NCI-H345 (cell line): ENCODE data around the gene CYP4F8.
"Not testable (repeated sequence)": the region's sequence is repeated elsewhere in the genome, so short reads cannot be mapped to it uniquely, and the experiment has no call there.

Experiments used
- DNase-seq: peaks from one replicate; lab custom pipeline; 2025; lab: John Stamatoyannopoulos, UW

Gene CYP4F8

GRCh38 chr19:15644066-15644741 is 29.2 kb downstream of the CYP4F8 start:
- DNase-seq: no peak

- DNase-seq: no peak
Measured at GRCh38 chr19:15644816-15645215, 29.8 kb downstream of the CYP4F8 start.

- no peak for DNase-seq
Measured at GRCh38 chr19:15649526-15649925, 34.5 kb downstream of the CYP4F8 start.

GRCh38 chr19:15650123-15650522 is 35.1 kb downstream of the CYP4F8 start:
- not testable (repeated sequence) for DNase-seq

GRCh38 chr19:15651791-15652190 is 36.8 kb downstream of the CYP4F8 start:
- DNase-seq: no peak

GRCh38 chr19:15652559-15653278 is 37.7 kb downstream of the CYP4F8 start:
- no peak for DNase-seq

GRCh38 chr19:15656467-15656866 is 41.4 kb downstream of the CYP4F8 start:
- no peak for DNase-seq

- no peak for DNase-seq
Measured at GRCh38 chr19:15663247-15663646, 48.2 kb downstream of the CYP4F8 start.

GRCh38 chr19:15666186-15666585 is 51.2 kb downstream of the CYP4F8 start:
- no peak for DNase-seq

- DNase-seq: no peak
Measured at GRCh38 chr19:15666883-15667282, 51.9 kb downstream of the CYP4F8 start.

- DNase-seq: no peak
Measured at GRCh38 chr19:15669440-15669839, 54.4 kb downstream of the CYP4F8 start.

- no peak for DNase-seq
Measured at GRCh38 chr19:15669891-15670290, 54.9 kb downstream of the CYP4F8 start.

- no peak for DNase-seq
Measured at GRCh38 chr19:15671237-15671821, 56.3 kb downstream of the CYP4F8 start.

- no peak for DNase-seq
Measured at GRCh38 chr19:15671891-15672579, 57.0 kb downstream of the CYP4F8 start.

GRCh38 chr19:15672580-15673175 is 57.7 kb downstream of the CYP4F8 start, which contains the start of gene CYP4F12:
Gene CYP4F12, plus strand, starts transcription at chr19:15673087. Its CDS starts 443 bp downstream, at chr19:15673530.
- DNase-seq: no peak

- no peak for DNase-seq
Measured at GRCh38 chr19:15673176-15673654, 58.2 kb downstream of the CYP4F8 start.

GRCh38 chr19:15675560-15675959 is 60.5 kb downstream of the CYP4F8 start:
- DNase-seq: no peak

GRCh38 chr19:15679089-15679488 is 64.1 kb downstream of the CYP4F8 start:
- no peak for DNase-seq

GRCh38 chr19:15679865-15680264 is 64.8 kb downstream of the CYP4F8 start:
- not testable (repeated sequence) for DNase-seq
